Middle frontal gyrus (tissue), 1 donor: ENCODE data around the gene KRTAP10-12.

Experiments
- DNase-seq: peaks from one replicate; pipeline ENCODE4 v3.0.0-alpha.2; 2015; ENCODE audit warnings: low spot score; ENCODE audit errors: extremely low spot score

KRTAP10-12 gene

DNA sequence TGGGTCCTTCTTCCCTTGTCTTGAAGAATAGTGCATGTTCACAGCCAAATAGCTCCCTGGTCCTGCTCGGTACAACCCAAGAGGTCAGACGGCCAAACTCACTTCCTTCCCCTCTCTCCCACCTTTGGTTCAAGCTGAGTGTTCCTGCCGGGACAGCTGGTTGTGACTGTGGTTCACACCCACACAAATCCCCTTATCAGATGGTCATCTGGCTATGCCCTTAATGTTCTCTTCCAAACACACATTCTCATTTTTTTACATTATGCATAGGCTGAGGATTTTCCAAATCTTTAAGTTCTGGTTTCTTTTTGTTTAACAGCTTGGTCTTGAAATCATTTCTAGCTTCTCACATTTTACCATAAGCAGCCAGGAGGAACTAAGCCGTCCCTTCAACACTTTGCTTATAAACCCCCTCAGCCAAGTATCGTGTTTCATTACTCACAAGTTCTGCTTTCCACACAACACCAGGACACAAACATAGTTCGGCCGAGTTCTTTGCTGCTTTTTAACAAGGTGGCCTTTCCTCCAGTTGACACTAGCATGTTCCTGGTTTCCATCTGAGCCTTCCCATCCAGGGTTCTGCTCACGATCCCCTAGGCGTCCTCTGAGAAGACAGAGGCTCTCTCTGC is 34.1 kb downstream of the KRTAP10-12 start:
- no peak for DNase-seq

DNA sequence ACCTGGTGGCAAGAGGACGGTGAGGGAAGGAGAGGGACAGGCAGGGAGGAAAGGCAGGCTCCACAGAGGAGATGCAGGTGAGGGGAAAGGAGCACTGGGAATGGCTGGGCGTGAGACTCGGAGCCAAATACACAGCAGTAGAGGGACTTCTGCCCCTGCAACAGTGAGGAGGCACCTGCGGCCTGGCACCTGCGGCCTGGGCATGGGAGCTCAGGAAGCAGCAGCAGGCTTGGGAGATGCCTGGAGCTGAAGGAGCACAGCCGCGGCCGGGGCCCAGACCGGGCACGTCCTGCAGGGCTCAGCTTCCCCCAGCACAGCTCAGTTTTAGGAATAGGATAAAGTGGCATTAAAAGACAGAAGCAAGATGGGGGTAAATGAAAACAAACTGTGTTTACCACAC is 35.3 kb downstream of the KRTAP10-12 start:
- DNase-seq, result no peak

DNA sequence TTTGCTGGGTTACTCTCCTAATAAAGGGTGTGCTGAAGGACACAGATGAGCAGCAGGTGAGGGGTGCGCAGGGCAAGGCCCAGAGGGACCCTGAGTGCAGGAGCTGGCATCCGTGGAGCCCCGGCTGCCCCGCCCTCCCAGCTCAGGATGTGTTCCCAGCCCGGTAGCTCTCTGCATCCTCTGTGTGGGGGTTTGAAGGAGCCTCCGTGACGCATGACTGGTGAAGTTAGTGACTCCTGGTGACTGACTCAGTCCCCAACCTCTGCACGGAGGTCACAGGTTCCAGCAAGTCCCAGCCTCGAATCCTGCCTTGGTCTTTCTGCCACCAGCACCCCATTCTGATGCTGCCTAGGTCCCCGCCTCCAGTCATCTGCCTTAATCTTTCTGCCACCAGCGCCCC is 36.0 kb downstream of the KRTAP10-12 start:
- no peak for DNase-seq

DNA sequence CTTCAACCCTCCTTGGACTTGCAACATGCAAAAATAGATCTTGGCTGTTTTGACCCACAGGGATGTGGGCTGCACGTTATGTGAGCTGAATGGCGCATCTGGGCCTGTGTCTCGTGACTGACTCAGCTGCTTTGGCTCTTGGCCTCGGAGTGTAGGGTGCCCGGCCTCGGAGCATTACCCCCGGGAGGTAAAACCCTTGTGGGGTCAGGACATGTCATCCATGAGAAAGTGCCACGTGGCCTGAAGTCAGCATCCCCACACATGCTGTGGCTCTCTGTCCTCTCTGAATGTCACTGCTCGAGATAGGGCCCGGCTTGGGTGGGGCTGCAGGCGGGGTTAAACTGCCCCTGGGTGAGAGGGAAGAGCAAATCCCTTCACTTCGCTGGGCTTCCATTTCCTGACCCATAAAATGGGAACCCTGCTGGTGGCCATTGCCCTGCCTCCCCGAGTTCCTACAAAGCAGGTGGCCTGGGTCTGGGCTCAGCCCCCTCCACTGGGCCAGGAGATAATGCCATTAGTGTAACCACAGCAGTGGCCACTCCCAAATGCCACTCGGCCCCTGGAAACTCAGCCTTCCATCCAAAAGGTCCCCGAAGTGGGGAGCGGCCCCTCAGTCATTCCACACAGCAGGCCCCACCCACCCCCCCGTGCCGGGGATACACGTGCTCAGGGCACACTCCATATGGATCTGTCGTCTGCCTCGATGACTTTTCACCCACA is 37.2 kb downstream of the KRTAP10-12 start:
- DNase-seq, result no peak

DNA sequence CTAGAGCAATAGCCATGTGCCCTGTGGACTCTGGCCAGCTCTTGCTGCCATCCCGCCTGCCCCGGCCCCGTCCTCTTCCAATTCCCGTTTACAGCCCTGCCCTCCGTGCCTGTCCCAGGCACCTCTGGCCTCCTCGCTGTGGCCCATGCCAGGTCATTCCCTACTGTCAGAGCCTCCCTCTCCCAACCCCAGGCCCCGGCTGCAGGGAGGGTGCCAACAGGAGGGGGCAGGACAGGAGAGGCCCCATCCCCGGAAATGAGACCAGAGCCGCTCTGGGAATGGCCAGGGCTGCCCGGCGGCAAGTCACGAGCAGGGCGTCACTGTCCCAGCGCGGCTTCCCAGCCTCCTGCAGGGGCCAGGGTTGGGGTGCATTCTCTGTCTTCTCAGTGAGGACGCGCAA is 37.9 kb downstream of the KRTAP10-12 start:
- no peak for DNase-seq

DNA sequence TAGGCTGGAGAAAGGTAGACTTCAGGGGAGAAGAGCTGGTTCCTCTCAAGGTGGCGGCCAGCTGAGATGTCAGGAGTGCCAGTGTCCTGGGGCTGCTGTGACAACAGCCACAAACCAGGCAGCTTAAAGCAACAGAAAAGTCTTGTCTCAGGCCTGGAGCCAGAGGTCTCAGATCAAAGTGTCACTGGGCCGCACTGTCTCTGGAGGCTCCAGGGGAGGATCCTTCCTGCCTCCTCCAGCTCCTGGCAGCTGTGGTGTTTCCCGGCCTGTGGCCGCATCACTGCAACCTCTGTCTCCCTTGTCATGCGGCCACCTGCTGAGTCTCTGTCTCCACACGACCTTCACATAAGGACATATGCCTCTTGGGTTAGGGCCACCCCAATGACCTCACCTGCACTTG is 38.8 kb downstream of the KRTAP10-12 start:
- DNase-seq, result no peak

DNA sequence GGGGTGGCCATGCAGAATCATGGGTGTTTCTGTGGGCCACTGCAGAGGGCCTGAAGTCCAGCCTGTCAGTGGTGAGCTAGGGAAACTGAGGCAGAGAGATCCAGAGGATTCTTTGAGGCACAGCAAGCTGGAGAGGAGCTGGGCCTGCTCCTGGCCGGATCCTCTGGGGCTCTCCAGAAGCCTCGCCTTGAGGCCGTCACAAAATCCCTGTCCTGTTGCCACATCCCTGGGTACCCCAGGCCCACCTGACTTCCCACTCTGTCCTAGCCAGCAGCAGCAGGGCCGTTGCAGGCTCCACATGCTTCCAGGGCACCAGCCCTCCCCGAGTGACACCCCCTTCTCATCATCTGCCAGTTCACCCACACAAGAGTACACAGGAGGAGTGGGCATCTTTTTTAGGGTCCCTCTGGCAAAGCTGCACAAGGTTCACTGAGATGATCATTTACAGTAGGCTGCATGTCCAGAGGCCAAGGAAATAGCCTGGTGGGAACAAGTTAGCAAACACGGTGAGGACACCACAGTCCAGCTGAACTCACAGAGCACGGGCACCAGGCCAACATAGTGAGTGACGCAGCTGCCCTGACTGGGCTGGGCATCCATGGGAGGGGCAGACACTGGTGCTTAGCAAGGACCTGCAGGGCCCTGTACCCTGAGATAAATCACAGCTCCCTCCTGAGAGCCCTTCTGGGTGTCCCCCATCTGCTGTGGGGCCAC is 39.5 kb downstream of the KRTAP10-12 start:
- no peak for DNase-seq

DNA sequence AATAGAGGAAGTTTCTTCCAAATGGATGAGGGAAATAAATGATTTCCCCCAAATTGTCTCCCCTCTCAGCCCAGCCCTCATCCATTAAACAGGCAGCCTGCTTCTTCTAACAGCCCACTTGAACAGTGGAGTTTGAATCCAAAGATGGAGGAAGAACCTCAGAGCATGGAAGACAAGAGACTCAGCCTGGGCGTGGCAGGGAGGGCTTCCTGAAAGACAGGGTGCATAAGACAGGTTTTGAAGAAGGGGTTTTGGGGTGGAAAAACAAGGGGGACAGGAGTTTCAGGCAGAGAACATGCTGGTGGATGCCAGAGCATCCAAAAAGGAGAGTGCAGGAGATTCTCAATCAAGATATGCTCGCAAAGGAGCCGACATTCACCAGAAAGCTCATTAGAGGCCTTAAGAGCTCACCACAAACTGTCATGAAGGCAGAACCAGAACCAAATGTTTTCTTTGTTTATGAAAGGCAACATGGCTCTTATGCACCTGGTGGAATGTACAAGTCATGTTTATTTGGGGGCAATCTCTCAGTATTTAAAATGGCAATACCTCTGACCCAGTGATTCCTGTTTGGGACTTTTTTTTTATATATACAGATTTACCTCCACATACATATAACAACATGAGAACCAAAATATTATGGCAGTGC is 40.9 kb downstream of the KRTAP10-12 start:
- DNase-seq, result no peak

DNA sequence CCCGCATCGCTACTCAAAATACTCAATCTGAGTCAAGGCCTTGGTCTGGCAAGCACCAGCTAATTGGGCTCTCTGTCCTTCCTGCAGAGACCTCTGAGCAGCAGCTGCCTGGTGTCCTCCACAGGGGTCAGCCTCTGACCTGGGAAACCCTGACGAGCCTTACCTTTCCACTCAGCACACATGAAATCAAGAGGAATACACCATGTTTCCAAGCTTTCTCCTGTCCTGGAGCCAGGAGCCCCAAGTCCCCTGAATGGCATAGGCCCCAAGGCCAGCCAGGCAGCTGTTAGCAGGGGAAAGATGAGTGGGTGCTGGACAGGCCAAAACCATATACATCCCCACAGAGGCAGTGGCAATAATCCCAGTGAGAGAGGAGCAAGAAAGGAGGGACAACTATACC is 41.6 kb downstream of the KRTAP10-12 start:
- DNase-seq, result no peak

DNA sequence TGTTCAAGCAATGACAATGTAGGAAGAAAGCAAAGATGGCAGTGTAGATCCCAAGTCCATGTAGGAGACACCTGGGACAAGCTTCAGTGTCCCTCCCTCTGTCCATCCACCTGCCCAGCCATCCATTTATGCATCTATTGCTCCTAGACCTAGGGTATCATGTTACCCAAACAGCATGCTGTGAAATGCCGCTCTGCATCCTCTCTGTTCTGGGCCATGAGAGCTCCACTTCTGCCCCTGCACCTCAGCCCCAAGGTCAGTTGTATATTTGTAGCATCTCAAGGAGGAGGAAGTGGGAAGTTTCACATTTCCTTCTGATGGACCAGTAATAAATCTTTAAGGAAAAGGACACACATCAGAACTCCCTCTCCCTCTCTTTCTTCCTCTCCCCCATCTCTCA is 42.3 kb downstream of the KRTAP10-12 start:
- no peak for DNase-seq

DNA sequence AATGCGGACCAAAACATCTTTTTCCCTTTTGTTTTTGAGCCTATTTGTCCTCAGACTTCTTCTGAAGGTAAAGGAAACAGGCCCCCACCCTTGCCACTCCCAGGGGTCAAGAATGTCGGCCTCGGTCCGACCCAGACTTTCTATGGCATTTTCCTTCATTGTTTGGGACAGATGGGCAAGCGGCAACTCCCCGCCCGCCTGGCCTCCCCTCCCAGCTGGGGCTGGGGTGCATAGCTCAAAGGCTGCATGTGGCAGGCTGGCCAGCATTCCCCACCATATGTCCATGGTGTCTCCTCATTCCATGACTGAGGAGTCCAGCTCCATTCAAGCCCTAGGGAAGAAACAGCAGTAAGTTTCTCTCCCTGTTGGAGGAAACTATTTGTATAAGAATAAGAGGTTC is 43.8 kb downstream of the KRTAP10-12 start:
- DNase-seq, result no peak

DNA sequence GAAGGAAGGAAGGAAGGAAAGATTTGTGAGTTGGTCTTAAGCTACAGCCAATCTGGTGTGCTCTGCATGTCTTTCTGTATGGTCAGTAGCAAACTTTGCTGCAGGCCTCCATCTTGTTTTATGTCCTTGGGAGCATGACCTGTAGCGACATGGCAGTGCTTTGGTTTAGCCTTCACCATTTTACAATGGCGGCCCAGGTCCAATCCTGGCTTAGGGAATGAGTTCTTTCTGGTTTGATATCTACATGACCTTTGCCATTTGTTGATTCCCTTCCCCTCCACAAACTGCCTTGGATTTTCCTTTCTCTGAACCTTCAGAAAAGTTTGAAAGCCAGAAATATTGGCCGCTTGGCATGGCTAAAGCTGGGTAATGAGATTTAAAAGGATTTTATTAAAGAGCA is 44.9 kb downstream of the KRTAP10-12 start:
- no peak for DNase-seq

DNA sequence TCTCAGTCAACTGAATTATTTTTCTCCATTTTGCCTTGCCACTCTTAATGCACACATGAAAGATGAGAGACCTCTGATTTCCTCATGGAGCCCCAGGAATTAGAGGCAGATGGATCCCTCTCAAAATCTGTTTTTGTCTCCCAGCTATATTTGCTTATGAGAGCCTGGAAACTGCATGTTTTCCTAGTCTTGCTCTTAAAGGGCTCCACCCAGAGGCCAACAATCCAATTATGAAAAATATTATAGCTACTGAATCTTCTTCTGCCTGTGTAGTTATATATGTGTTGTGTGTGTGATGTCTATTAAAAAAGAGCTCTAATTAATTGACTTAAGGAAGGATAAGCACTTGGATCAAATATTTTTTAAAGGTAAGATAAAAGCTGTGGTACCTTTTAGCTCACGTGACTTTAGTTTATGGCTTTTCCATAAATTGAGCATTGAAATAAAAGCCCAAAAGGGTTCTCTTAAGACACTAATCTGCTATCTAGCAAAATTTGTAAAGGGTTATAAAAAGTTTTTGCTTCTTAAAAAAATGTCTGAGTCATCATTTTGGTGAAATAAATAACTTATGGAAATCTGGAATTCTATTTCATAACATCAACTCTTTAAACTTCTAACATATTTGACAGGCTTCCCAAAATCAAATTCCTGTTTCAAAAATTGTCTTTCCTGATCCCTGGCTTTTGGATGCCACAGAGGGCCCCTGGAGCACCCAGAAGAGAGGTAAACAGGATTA is 45.6 kb downstream of the KRTAP10-12 start:
- DNase-seq, result no peak
